Calu3 (cell line): ENCODE measurements around the gene PIK3C2G. TPM values are rescaled to one million over a fixed set of nuclear protein-coding genes. Genes with fewer than 3 reads are reported as not detected.

Experiments used
- BruUV-seq: library from RNA; stranded (reverse); fragments of 400-500 nt; replicated peaks from 2 replicates; lab custom pipeline; 2021; lab: Mats Ljungman, UMichigan
- CTCF ChIA-PET: fragments of 300-600 bp; sonication (Branson Sonifier 250); formaldehyde crosslinking; loops from one replicate; lab custom pipeline; 2022; ENCODE audit warnings: antibody characterized with exemption; lab: Charles Lee
- DNase-seq: peaks from one replicate; pipeline ENCODE4 v3.0.0; 2022
- H3K27ac Mint-ChIP-seq: one replicate; pipeline ENCODE4 v1.8.0; 2022; ENCODE audit warnings: mixed read lengths; ENCODE audit not compliant: unreplicated experiment
- H3K27me3 Mint-ChIP-seq: one replicate; pipeline ENCODE4 v1.8.0; 2022; ENCODE audit warnings: mixed read lengths; ENCODE audit not compliant: unreplicated experiment
- H3K36me3 Mint-ChIP-seq: one replicate; pipeline ENCODE4 v1.8.0; 2022; ENCODE audit warnings: mild to moderate bottlenecking, moderate library complexity, mixed read lengths; ENCODE audit not compliant: insufficient read depth, unreplicated experiment
- H3K4me1 Mint-ChIP-seq: one replicate; pipeline ENCODE4 v1.8.0; 2022; ENCODE audit warnings: mild to moderate bottlenecking, low read depth, mixed read lengths; ENCODE audit not compliant: unreplicated experiment
- H3K4me3 Mint-ChIP-seq: one replicate; pipeline ENCODE4 v1.8.0; 2022; ENCODE audit warnings: mild to moderate bottlenecking, low read depth, moderate library complexity, mixed read lengths; ENCODE audit not compliant: unreplicated experiment
- H3K9me3 Mint-ChIP-seq: one replicate; pipeline ENCODE4 v1.8.0; 2022; ENCODE audit warnings: low read depth, mixed read lengths; ENCODE audit not compliant: unreplicated experiment
- intact Hi-C: fragments of 100-400 bp; cut with micrococcal nuclease; formaldehyde crosslinking; loops from one replicate; pipeline ENCODE4 v1.10.0; 2022; ENCODE audit not compliant: unreplicated experiment
- total RNA-seq: library from RNA; stranded (reverse); gene quantifications from 2 replicates; pipeline ENCODE4 v1.2.3, GENCODE V29; 2022
- TF ChIP-seq, protein P1 (sequence below): fragments of 200-600 bp; IDR thresholded peaks from one replicate; pipeline ENCODE4 v1.8.0; 2022; ENCODE audit warnings: antibody characterized with exemption; ENCODE audit not compliant: unreplicated experiment

Gene PIK3C2G
- total RNA-seq, 1 experiment from 2014 or later = 24.0 TPM

DNA sequence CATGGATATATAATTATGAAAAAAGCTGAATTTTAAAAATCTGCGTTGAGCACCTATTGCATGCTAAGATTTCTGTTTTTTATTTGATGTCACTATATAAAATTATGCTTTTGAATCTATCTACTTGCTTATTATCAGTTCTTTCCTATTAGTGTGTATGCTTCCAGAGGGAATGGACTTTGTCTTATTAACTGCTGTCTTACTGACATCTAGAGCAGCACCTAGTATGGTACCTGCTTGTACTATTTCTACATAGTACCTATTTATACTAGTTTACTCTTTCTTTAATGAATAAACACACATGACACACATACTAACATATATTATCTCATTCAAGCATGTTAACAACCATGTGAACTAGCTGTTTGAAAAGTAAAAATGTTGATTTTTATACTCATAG is 38.6 kb upstream of the PIK3C2G start:
- intact Hi-C loops = loop anchor here (10.0 kb wide), 1 partner anchor 228 kb away; no protein-coding TSS in a partner anchor
- H3K36me3 Mint-ChIP-seq = peaks cover 4% of the 10 kb centered on the region
- H3K4me3 Mint-ChIP-seq = no peak overlapping the region
- no peak overlapping the region for H3K27ac Mint-ChIP-seq
- H3K9me3 Mint-ChIP-seq = no peaks in the 10 kb centered on the region
- no peak for DNase-seq
- peaks cover 19% of the 10 kb centered on the region for H3K4me1 Mint-ChIP-seq
- CTCF ChIA-PET = interaction anchor here (2.7 kb wide), 1 partner anchor 81 kb away, joined by 17 read pairs; no protein-coding TSS in a partner anchor
- TF ChIP-seq, protein P1, sequence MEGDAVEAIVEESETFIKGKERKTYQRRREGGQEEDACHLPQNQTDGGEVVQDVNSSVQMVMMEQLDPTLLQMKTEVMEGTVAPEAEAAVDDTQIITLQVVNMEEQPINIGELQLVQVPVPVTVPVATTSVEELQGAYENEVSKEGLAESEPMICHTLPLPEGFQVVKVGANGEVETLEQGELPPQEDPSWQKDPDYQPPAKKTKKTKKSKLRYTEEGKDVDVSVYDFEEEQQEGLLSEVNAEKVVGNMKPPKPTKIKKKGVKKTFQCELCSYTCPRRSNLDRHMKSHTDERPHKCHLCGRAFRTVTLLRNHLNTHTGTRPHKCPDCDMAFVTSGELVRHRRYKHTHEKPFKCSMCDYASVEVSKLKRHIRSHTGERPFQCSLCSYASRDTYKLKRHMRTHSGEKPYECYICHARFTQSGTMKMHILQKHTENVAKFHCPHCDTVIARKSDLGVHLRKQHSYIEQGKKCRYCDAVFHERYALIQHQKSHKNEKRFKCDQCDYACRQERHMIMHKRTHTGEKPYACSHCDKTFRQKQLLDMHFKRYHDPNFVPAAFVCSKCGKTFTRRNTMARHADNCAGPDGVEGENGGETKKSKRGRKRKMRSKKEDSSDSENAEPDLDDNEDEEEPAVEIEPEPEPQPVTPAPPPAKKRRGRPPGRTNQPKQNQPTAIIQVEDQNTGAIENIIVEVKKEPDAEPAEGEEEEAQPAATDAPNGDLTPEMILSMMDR = no peak
- BruUV-seq = no TSS peak
- H3K27me3 Mint-ChIP-seq = no peaks in the 10 kb centered on the region

DNA sequence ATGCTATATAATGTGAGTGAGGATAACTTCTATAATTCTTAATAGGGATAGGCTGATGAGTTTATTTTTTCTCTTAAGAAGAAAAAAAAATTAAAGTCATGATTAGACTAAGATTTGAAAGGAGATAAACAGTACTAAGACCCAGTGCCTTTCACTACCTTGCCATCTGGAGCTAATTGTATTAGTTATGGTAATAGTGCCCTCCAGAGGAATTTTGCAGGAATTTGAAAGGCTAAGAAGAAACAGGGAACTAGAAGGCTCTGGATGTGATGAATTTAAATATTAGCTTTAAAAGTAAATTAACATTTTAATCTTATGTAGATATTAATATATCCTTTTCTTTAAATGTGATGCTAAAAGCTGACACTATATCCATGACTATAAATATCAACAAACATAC is 36.6 kb upstream of the PIK3C2G start:
- H3K4me1 Mint-ChIP-seq = peaks cover 10% of the 10 kb centered on the region
- no TSS peak for BruUV-seq
- peaks cover 4% of the 10 kb centered on the region for H3K36me3 Mint-ChIP-seq
- TF ChIP-seq, protein P1 = peak; percentile 56
- intact Hi-C loops = loop anchor here (1.0 to 10.0 kb wide), 2 partner anchors 83 to 230 kb away; no protein-coding TSS in a partner anchor
- CTCF ChIA-PET = interaction anchor here (0.7 to 1.1 kb wide), 10 partner anchors 52 to 242 kb away, joined by 3 to 10 read pairs (median 3); no protein-coding TSS in a partner anchor
- no peak overlapping the region for H3K4me3 Mint-ChIP-seq
- H3K27me3 Mint-ChIP-seq = no peaks in the 10 kb centered on the region
- H3K9me3 Mint-ChIP-seq = no peaks in the 10 kb centered on the region
- no peak overlapping the region for H3K27ac Mint-ChIP-seq
- no peak for DNase-seq

DNA sequence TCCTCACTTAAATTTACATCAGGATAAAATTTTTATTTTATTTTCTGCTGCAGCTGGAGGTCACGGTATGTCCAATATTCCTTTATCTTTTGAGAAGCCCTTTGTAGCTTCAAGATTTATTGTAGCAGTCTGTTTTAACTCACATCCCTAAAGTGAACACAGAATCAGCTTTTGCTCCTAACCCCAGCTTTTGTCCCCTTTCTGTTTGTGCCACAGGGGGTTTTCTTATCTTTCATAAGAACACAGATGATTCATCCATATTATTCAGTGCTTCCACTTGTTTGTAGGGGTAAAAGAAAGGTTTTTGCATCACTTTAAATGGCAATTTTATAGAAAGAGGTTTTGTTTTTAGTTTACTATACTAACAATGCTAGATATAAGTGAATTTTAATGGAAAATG is 21.8 kb upstream of the PIK3C2G start:
- Mint-ChIP-seq H3K9me3 (peaks cover 4% of the 10 kb centered on the region), H3K27ac (peak overlapping the region; percentile 81), H3K36me3 (peaks cover 22% of the 10 kb centered on the region), H3K4me1 (peaks cover 15% of the 10 kb centered on the region), H3K27me3 (no peaks in the 10 kb centered on the region), H3K4me3 (no peak overlapping the region)
- no TSS peak for BruUV-seq
- intact Hi-C loops = no loop called here
- no peak for DNase-seq
- TF ChIP-seq, protein P1 = no peak
- CTCF ChIA-PET = interaction anchor here (1.4 kb wide), 1 partner anchor 98 kb away, joined by 8 read pairs; no protein-coding TSS in a partner anchor

DNA sequence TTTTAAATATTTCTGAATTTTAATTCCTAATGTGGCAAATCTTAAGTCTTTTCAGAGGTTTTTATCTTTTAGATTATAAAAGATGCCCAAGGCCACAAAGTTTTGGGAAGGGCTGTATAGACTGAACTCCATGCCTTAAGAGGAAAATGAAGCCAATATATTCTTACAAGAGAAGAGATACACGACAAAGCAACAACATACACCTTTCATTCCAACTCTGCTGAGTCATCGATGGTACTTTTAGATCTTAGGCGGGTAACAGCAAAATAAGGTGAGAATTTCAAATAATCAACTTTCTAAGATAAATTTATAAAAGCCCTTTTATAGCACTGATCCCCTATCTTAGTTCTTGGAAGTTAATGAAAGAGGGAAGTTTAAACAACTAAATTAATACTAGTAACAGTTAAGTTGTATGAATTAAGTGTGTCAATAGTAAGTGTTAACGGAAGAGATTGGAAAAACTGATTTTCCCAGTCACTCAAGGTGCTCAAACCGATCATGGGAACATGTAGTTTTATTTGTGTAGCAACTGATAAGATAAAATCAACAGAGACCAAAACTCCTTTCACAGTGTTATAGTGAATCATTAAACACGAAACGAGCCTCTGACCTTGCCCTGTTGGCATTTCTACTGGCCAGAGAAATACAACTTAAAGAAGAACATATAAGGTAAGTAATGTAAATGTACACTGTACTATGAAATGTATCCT is 18.8 kb upstream of the PIK3C2G start:
- no peaks in the 10 kb centered on the region for H3K27me3 Mint-ChIP-seq
- H3K36me3 Mint-ChIP-seq = peaks cover 28% of the 10 kb centered on the region
- CTCF ChIA-PET = no interaction called here
- peak overlapping the region; percentile 96 for H3K27ac Mint-ChIP-seq
- H3K4me3 Mint-ChIP-seq = peak overlapping the region; percentile 56
- TF ChIP-seq, protein P1 = no peak
- H3K9me3 Mint-ChIP-seq = no peaks in the 10 kb centered on the region
- no TSS peak for BruUV-seq
- DNase-seq = no peak
- intact Hi-C loops = loop anchor here (2.0 kb wide), 1 partner anchor 94 kb away; no protein-coding TSS in a partner anchor
- H3K4me1 Mint-ChIP-seq = peaks cover 23% of the 10 kb centered on the region
